A673 (cell line): ENCODE results near the gene UBASH3B. TPM values are rescaled to one million over a fixed set of nuclear protein-coding genes. Genes with fewer than 3 reads are reported as not detected.

Experiments
- BruUV-seq: library from RNA; stranded (reverse); fragments of 400-500 nt; replicated peaks from 2 replicates; lab custom pipeline; 2021; lab: Mats Ljungman, UMichigan
- CTCF ChIA-PET: fragments of 300-600 bp; sonication (Branson Sonifier 250); formaldehyde crosslinking; loops from one replicate; lab custom pipeline; 2022; ENCODE audit warnings: antibody characterized with exemption; lab: Charles Lee
- POLR2A ChIA-PET: fragments of 300-600 bp; sonication (Branson Sonifier 250); formaldehyde crosslinking; loops from one replicate; lab custom pipeline; 2022; ENCODE audit warnings: antibody characterized with exemption; ENCODE audit not compliant: low non-redundant PET; lab: Charles Lee
- DNase-seq: peaks from one replicate; pipeline ENCODE4 v3.0.0-alpha.2; 2015; ENCODE audit warnings: low spot score
- H3K27ac ChIP-seq: fragments of 200-600 bp; sonication (generic); 2 replicates; pipeline ENCODE4 v1.5.1; 2016; ENCODE audit warnings: mixed run types, low read depth, mild to moderate bottlenecking, mixed read lengths, antibody characterized with exemption, low read length; ENCODE audit not compliant: poor library complexity, severe bottlenecking
- H3K27me3 ChIP-seq: fragments of 200-600 bp; sonication (generic); replicated peaks from 2 replicates; pipeline ENCODE4 v1.6.1; 2017; ENCODE audit warnings: mixed run types, low read depth, mild to moderate bottlenecking, mixed read lengths, antibody characterized with exemption, low read length; ENCODE audit not compliant: insufficient read depth, poor library complexity
- H3K36me3 ChIP-seq: fragments of 200-600 bp; sonication (generic); 2 replicates; pipeline ENCODE4 v1.6.1; 2016; ENCODE audit warnings: mixed run types, mild to moderate bottlenecking, mixed read lengths, antibody characterized with exemption, low read length; ENCODE audit not compliant: insufficient read depth, poor library complexity, severe bottlenecking
- H3K4me1 ChIP-seq: fragments of 200-600 bp; sonication (generic); 2 replicates; pipeline ENCODE4 v1.6.1; 2017; ENCODE audit warnings: mixed run types, mild to moderate bottlenecking, mixed read lengths, antibody characterized with exemption, low read length; ENCODE audit not compliant: insufficient read depth, poor library complexity, severe bottlenecking
- H3K4me3 ChIP-seq: fragments of 200-600 bp; sonication (generic); 2 replicates; pipeline ENCODE4 v1.5.1; 2016; ENCODE audit warnings: low read depth, mixed run types, mild to moderate bottlenecking, mixed read lengths, low read length; ENCODE audit not compliant: poor library complexity, severe bottlenecking
- H3K9me3 ChIP-seq: fragments of 200-600 bp; sonication (generic); 2 replicates; pipeline ENCODE4 v1.6.1; 2016; ENCODE audit warnings: mixed run types, low read depth, mild to moderate bottlenecking, mixed read lengths, antibody characterized with exemption, low read length; ENCODE audit not compliant: poor library complexity, severe bottlenecking
- EZH2 ChIP-seq: fragments of 200-600 bp; sonication (generic); IDR thresholded peaks from 2 replicates; pipeline ENCODE4 v1.6.1; 2017; ENCODE audit warnings: borderline replicate concordance, low read depth, mild to moderate bottlenecking, mixed read lengths, antibody characterized with exemption, low read length; ENCODE audit not compliant: poor library complexity, severe bottlenecking
- intact Hi-C: fragments of 100-400 bp; cut with micrococcal nuclease; formaldehyde crosslinking; loops from one replicate; pipeline ENCODE4 v1.10.0; 2022; ENCODE audit not compliant: unreplicated experiment
- total RNA-seq: library from RNA; stranded (reverse); gene quantifications from 2 replicates; pipeline ENCODE4 v1.2.3, GENCODE V29; 2021
- TF ChIP-seq, protein P1 (sequence below): fragments of 300-800, 200-600 bp; sonication (generic); conservative IDR thresholded peaks from 2 replicates; pipeline ENCODE4 v1.5.1; 2017; ENCODE audit warnings: low read depth, mild to moderate bottlenecking, antibody characterized with exemption, low read length, moderate library complexity, mixed read lengths

Gene UBASH3B
- total RNA-seq, 1 experiment from 2014 or later: 15.3 TPM

DNA sequence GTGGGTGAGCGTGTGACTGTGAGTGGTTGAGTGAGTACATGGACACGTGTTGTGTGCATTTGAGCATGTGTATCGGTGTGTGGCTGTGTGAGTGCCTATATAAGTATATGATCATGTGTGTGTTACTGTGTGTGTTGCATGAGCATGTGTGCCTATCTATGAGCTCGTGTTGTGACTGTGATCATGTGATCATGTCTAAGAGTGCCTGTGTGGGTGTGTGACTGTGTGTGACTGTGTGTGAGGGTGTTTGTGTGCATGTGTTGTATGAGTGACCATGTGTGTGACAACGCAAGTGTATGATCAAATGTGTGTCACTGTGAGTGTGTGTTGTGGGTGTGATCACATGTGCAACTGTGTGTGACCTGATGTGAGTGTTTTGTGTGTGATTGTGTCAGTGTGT, 88.8 kb downstream of the UBASH3B start:
- no peaks in the 10 kb centered on the region for H3K9me3 ChIP-seq
- no peaks in the 10 kb centered on the region for H3K36me3 ChIP-seq
- no peaks in the 10 kb centered on the region for H3K27me3 ChIP-seq
- peaks cover 39% of the 10 kb centered on the region for H3K4me1 ChIP-seq
- no peak overlapping the region for H3K27ac ChIP-seq
- POLR2A ChIA-PET: no interaction called here
- intact Hi-C loops: no loop called here
- CTCF ChIA-PET: no interaction called here
- H3K4me3 ChIP-seq: no peak overlapping the region
- DNase-seq: no peak
- TF ChIP-seq, protein P1, sequence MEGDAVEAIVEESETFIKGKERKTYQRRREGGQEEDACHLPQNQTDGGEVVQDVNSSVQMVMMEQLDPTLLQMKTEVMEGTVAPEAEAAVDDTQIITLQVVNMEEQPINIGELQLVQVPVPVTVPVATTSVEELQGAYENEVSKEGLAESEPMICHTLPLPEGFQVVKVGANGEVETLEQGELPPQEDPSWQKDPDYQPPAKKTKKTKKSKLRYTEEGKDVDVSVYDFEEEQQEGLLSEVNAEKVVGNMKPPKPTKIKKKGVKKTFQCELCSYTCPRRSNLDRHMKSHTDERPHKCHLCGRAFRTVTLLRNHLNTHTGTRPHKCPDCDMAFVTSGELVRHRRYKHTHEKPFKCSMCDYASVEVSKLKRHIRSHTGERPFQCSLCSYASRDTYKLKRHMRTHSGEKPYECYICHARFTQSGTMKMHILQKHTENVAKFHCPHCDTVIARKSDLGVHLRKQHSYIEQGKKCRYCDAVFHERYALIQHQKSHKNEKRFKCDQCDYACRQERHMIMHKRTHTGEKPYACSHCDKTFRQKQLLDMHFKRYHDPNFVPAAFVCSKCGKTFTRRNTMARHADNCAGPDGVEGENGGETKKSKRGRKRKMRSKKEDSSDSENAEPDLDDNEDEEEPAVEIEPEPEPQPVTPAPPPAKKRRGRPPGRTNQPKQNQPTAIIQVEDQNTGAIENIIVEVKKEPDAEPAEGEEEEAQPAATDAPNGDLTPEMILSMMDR: no peak
- no peak for TF ChIP-seq EZH2
- BruUV-seq: no TSS peak

DNA sequence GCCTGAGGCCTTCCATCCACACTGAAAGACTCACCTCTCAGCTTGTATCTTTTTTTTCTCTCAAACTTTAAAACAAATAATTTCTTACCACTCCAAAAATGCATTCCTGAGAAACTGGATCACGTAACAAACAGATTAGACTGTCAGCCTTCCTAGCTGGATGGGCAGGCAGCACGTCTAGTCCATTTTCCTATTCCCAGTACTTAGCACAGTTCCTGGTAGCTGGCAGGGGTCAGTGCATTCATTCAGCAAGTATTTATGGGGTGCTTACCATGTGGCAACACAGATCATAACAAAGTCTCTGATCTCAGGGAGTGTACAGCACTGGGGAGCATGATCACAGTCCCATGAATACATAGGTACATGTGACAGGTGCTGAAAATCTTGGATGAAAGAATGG, 89.6 kb downstream of the UBASH3B start:
- Histone ChIP-seq H3K27me3 (no peaks in the 10 kb centered on the region), H3K36me3 (no peaks in the 10 kb centered on the region), H3K4me3 (no peak overlapping the region), H3K9me3 (no peaks in the 10 kb centered on the region), H3K27ac (no peak overlapping the region), H3K4me1 (peaks cover 41% of the 10 kb centered on the region)
- DNase-seq: no peak
- no peak for TF ChIP-seq EZH2
- TF ChIP-seq, protein P1: no peak
- ChIA-PET CTCF (no interaction called here), POLR2A (no interaction called here)
- no TSS peak for BruUV-seq
- intact Hi-C loops: no loop called here

DNA sequence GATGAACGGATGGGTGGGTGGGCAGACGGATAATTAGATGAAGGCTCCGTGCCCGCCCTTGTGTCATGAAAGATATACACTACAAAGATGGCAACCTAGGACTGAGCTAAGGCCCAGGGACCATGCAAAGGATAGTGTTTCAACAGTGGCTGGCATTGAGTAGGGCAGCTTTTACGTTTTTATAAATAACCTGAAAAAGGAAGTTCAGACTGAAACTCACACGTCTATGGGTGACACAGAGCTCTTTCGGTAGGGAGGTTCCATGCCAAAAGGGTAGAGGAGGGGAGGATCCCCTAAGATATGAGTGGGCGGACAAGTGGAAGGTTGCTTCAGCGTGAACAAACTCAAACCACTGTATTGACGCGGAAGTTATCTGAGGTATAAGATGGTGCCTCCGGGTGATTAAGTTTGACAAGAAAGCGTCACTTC, 90.5 kb downstream of the UBASH3B start:
- intact Hi-C loops: no loop called here
- Histone ChIP-seq H3K4me3 (no peak overlapping the region), H3K9me3 (no peaks in the 10 kb centered on the region), H3K27me3 (no peaks in the 10 kb centered on the region), H3K36me3 (no peaks in the 10 kb centered on the region), H3K4me1 (peaks cover 41% of the 10 kb centered on the region), H3K27ac (no peak overlapping the region)
- POLR2A ChIA-PET: no interaction called here
- DNase-seq: no peak
- no TSS peak for BruUV-seq
- CTCF ChIA-PET: no interaction called here
- TF ChIP-seq, protein P1: no peak
- TF ChIP-seq EZH2: no peak
